Measurements from ENCODE around the gene CD82.
"Not testable (repeated sequence)": the region's sequence is repeated elsewhere in the genome, so short reads cannot be mapped to it uniquely, and the experiment has no call there.

The CD82 gene

DNA sequence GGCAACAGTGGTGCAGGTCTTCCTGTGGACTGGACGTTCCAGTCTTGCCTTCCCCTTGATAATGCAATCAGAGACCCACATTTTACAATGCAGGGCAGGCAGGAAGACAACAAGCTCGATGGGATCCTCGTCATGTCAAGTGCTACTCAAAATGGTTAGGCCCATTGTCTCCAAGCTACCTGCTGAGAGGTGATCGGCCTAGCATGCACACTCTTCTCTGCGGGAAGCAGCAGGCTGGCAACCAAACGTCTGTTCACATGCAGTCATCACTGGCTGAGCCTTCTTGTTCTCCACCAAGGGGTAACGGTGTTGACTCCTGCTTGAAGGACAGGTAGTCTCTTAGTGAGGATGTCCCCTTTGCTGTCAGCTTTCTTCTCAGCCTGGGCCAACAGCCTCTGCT is 25.5 kb upstream of the CD82 start:
- Histone ChIP-seq H3K79me2 (ENCODE audit: control insufficient read depth, low read length) (no peaks in the 10 kb centered on the region), H3F3A (ENCODE audit: control insufficient read depth, insufficient read depth) (no peaks in the 10 kb centered on the region), H4K20me1 (ENCODE audit: control insufficient read depth, insufficient read depth, low read depth, low read length) (0 out of 2 replicates have a peak, but pooled peaks cover 5% of the 10 kb centered on the region), H3K9me2 (replicated peaks; ENCODE audit: control insufficient read depth, low read length) (no peaks in the 10 kb centered on the region), H3K9me3 (ENCODE audit: control insufficient read depth, insufficient read depth, low read length) (no peaks in the 10 kb centered on the region), H3K4me1 (ENCODE audit: control insufficient read depth, low read length) (no peaks in the 10 kb centered on the region), H3K4me3 (ENCODE audit: low read length) (no peak overlapping the region), H3K27me3 (ENCODE audit: control insufficient read depth, low read length) (peaks cover 3% of the 10 kb centered on the region; the same call in 1 of the 2 replicates), H3K4me2 (ENCODE audit: low read length) (no peak overlapping the region), H3K36me3 (ENCODE audit: control insufficient read depth, low read length) (no peaks in the 10 kb centered on the region), H3K27ac (ENCODE audit: low read depth, low read length) (no peak overlapping the region)
- TF ChIP-seq, protein P1, sequence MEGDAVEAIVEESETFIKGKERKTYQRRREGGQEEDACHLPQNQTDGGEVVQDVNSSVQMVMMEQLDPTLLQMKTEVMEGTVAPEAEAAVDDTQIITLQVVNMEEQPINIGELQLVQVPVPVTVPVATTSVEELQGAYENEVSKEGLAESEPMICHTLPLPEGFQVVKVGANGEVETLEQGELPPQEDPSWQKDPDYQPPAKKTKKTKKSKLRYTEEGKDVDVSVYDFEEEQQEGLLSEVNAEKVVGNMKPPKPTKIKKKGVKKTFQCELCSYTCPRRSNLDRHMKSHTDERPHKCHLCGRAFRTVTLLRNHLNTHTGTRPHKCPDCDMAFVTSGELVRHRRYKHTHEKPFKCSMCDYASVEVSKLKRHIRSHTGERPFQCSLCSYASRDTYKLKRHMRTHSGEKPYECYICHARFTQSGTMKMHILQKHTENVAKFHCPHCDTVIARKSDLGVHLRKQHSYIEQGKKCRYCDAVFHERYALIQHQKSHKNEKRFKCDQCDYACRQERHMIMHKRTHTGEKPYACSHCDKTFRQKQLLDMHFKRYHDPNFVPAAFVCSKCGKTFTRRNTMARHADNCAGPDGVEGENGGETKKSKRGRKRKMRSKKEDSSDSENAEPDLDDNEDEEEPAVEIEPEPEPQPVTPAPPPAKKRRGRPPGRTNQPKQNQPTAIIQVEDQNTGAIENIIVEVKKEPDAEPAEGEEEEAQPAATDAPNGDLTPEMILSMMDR (IDR thresholded peaks at IDR 0.05; ENCODE audit: low read depth, low read length, poor library complexity, severe bottlenecking), result no peak
- TF ChIP-seq EZH2phosphoT487 (IDR thresholded peaks at IDR 0.05; ENCODE audit: borderline replicate concordance, low read length), result no peak

DNA sequence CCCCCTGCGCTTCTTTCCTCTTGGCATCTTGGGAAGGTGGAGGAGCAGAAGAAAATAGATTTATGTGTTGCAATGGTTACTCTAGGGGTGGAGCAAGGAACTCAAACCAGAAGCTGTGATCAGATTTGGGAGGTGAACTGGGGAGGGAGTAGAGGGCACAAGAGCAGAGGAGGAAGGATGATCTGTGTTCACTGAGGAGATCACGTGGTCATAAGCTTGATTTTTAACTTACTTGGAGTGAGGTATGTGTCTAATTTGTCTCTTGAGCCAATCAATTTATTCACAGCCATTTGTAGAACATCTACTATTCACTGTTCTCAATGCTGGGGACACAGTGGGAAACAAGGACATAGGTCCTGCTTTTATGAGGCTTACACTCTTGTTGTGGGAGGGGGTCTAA is 24.8 kb upstream of the CD82 start:
- Histone ChIP-seq H3K4me1 (ENCODE audit: control insufficient read depth, low read length) (no peaks in the 10 kb centered on the region), H3K36me3 (ENCODE audit: control insufficient read depth, low read length) (no peaks in the 10 kb centered on the region), H4K20me1 (ENCODE audit: control insufficient read depth, insufficient read depth, low read depth, low read length) (no peaks in the 10 kb centered on the region), H3K9me2 (replicated peaks; ENCODE audit: control insufficient read depth, low read length) (no peaks in the 10 kb centered on the region), H3K4me3 (ENCODE audit: low read length) (no peak overlapping the region), H3K9me3 (ENCODE audit: control insufficient read depth, insufficient read depth, low read length) (no peaks in the 10 kb centered on the region), H3F3A (ENCODE audit: control insufficient read depth, insufficient read depth) (no peaks in the 10 kb centered on the region), H3K27me3 (ENCODE audit: control insufficient read depth, low read length) (no peaks in the 10 kb centered on the region), H3K79me2 (ENCODE audit: control insufficient read depth, low read length) (no peaks in the 10 kb centered on the region), H3K4me2 (ENCODE audit: low read length) (no peak overlapping the region), H3K27ac (ENCODE audit: low read depth, low read length) (no peak overlapping the region)
- TF ChIP-seq EZH2phosphoT487 (IDR thresholded peaks at IDR 0.05; ENCODE audit: borderline replicate concordance, low read length), result no peak
- TF ChIP-seq, protein P1 (IDR thresholded peaks at IDR 0.05; ENCODE audit: low read depth, low read length, poor library complexity, severe bottlenecking), result no peak

DNA sequence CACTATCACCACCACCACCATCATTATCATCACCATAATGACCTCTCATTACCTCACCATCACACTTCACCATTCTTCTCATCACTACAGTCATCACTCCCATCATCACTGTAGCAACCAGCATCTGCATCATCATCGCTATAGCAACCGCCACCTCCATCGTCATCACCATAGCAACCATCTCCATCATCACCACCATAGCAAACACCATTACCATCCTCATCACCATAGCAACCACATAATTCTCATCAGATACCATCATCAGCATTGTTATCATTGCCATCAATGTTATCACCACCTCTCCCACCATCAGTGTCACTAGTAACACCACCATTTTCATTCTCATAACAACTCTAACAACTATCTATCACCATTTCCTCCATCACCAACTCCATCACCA is 23.1 kb upstream of the CD82 start:
- no peaks in the 10 kb centered on the region for H3F3A ChIP-seq (ENCODE audit: control insufficient read depth, insufficient read depth)
- no peak overlapping the region for H3K27ac ChIP-seq (ENCODE audit: low read depth, low read length)
- no peaks in the 10 kb centered on the region for H3K79me2 ChIP-seq (ENCODE audit: control insufficient read depth, low read length)
- H3K36me3 ChIP-seq (ENCODE audit: control insufficient read depth, low read length), result no peaks in the 10 kb centered on the region
- H3K9me2 ChIP-seq (replicated peaks; ENCODE audit: control insufficient read depth, low read length), result no peaks in the 10 kb centered on the region
- TF ChIP-seq, protein P1 (IDR thresholded peaks at IDR 0.05; ENCODE audit: low read depth, low read length, poor library complexity, severe bottlenecking), result no peak
- no peaks in the 10 kb centered on the region for H4K20me1 ChIP-seq (ENCODE audit: control insufficient read depth, insufficient read depth, low read depth, low read length)
- H3K4me3 ChIP-seq (ENCODE audit: low read length), result no peak overlapping the region
- no peak overlapping the region for H3K4me2 ChIP-seq (ENCODE audit: low read length)
- H3K9me3 ChIP-seq (ENCODE audit: control insufficient read depth, insufficient read depth, low read length), result no peaks in the 10 kb centered on the region
- H3K4me1 ChIP-seq (ENCODE audit: control insufficient read depth, low read length), result no peaks in the 10 kb centered on the region
- no peaks in the 10 kb centered on the region for H3K27me3 ChIP-seq (ENCODE audit: control insufficient read depth, low read length)

DNA sequence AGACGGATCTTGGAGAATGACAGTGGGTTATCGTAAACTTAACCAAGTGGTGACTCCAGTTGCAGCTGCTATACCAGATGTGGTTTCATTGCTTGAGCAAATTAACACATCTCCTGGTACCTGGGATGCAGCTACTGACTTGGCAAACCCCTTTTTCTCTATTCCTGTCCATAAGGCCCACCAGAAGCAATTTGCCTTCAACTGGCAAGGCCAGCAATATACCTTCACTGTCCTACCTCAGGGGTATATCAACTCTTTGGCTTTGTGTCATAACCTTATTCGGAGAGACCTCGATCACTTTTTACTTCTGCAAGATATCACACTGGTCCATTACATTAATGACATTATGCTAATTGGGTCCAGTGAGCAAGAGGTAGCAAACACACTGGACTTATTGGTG is 18.5 kb upstream of the CD82 start:
- not testable (repeated sequence) for H3F3A ChIP-seq (ENCODE audit: control insufficient read depth, insufficient read depth); H3K4me1 ChIP-seq (ENCODE audit: control insufficient read depth, low read length); H3K36me3 ChIP-seq (ENCODE audit: control insufficient read depth, low read length); H3K4me2 ChIP-seq (ENCODE audit: low read length); H3K79me2 ChIP-seq (ENCODE audit: control insufficient read depth, low read length); H3K9me3 ChIP-seq (ENCODE audit: control insufficient read depth, insufficient read depth, low read length); H3K4me3 ChIP-seq (ENCODE audit: low read length); H3K27me3 ChIP-seq (ENCODE audit: control insufficient read depth, low read length); H3K9me2 ChIP-seq (replicated peaks; ENCODE audit: control insufficient read depth, low read length); H3K27ac ChIP-seq (ENCODE audit: low read depth, low read length); H4K20me1 ChIP-seq (ENCODE audit: control insufficient read depth, insufficient read depth, low read depth, low read length)

DNA sequence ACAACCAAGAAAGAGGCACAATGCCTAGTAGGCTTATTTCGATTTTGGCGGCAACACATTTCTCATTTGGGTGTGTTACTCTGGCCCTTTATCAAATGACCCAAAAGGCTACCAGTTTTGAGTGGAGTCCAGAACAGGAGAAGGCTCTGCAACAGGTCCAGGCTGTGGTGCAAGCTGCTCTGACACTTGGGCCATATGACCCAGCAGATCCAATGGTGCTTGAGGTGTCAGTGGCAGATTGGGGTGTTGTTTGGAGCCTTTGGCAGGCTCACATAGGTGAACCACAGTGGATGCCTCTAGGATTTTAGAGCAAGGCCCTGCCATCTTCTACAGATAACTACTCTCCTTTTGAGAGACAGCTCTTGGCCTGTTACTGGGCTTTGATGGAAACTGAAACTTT is 17.9 kb upstream of the CD82 start:
- not testable (repeated sequence) for H3K4me3 ChIP-seq (ENCODE audit: low read length); H3K9me2 ChIP-seq (replicated peaks; ENCODE audit: control insufficient read depth, low read length); H3K36me3 ChIP-seq (ENCODE audit: control insufficient read depth, low read length); H3K9me3 ChIP-seq (ENCODE audit: control insufficient read depth, insufficient read depth, low read length); H3K4me1 ChIP-seq (ENCODE audit: control insufficient read depth, low read length); H4K20me1 ChIP-seq (ENCODE audit: control insufficient read depth, insufficient read depth, low read depth, low read length); H3K27ac ChIP-seq (ENCODE audit: low read depth, low read length); H3K4me2 ChIP-seq (ENCODE audit: low read length); H3K27me3 ChIP-seq (ENCODE audit: control insufficient read depth, low read length); H3F3A ChIP-seq (ENCODE audit: control insufficient read depth, insufficient read depth); H3K79me2 ChIP-seq (ENCODE audit: control insufficient read depth, low read length)

Data from DOHH2 (cell line).